WTC11 (cell line): ENCODE measurements around the gene FNDC11.

Experiments used
- ATF3 ChIP-seq: sonication (generic); formaldehyde crosslinking; conservative IDR thresholded peaks from 2 replicates; pipeline ENCODE4 v1.8.1; 2022; ENCODE audit warnings: mild to moderate bottlenecking, missing genetic modification reagents
- CREB1 ChIP-seq: sonication (generic); formaldehyde crosslinking; IDR thresholded peaks from 2 replicates; pipeline ENCODE4 v1.8.0; 2023; ENCODE audit warnings: mild to moderate bottlenecking, missing genetic modification reagents
- CTCF ChIP-seq: fragments of 200-600 bp; IDR thresholded peaks from 2 replicates; pipeline ENCODE4 v1.8.0; 2022; ENCODE audit warnings: antibody characterized with exemption
- FOXK1 ChIP-seq: sonication (generic); formaldehyde crosslinking; IDR thresholded peaks from 2 replicates; pipeline ENCODE4 v1.8.0; 2022; ENCODE audit warnings: mild to moderate bottlenecking, moderate library complexity, missing genetic modification reagents
- IRF1 ChIP-seq: sonication (generic); formaldehyde crosslinking; IDR thresholded peaks from 2 replicates; pipeline ENCODE4 v1.8.0; 2023; ENCODE audit warnings: missing genetic modification reagents
- IRF2 ChIP-seq: sonication (generic); formaldehyde crosslinking; IDR thresholded peaks from 2 replicates; pipeline ENCODE4 v1.8.0; 2022; ENCODE audit warnings: low read depth, missing genetic modification reagents, borderline replicate concordance
- NFE2L1 ChIP-seq: sonication (generic); formaldehyde crosslinking; IDR thresholded peaks from 2 replicates; pipeline ENCODE4 v1.8.1; 2023; ENCODE audit warnings: missing genetic modification reagents
- PRRX2 ChIP-seq: fragments of 250-450 bp; sonication (Bioruptor Pico); IDR thresholded peaks from 2 replicates; pipeline ENCODE4 v1.8.0; 2021; ENCODE audit warnings: mild to moderate bottlenecking
- TEAD4 ChIP-seq: sonication (generic); formaldehyde crosslinking; IDR thresholded peaks from 2 replicates; pipeline ENCODE4 v1.8.0; 2022; ENCODE audit warnings: mild to moderate bottlenecking, missing genetic modification reagents
- ZNF263 ChIP-seq: sonication (generic); formaldehyde crosslinking; IDR thresholded peaks from 2 replicates; pipeline ENCODE4 v1.8.1; 2022; ENCODE audit warnings: low read depth, mild to moderate bottlenecking, moderate library complexity, missing genetic modification reagents

GRCh38 chr20:63568986-63569949, 15.3 kb downstream of the FNDC11 start:
- TF ChIP-seq ZNF263 (CRISPR knock-in tag) (no peak), CREB1 (CRISPR knock-in tag) (no peak), TEAD4 (CRISPR knock-in tag) (no peak), IRF1 (CRISPR knock-in tag) (no peak), NFE2L1 (no peak), IRF2 (CRISPR knock-in tag) (no peak), CTCF (no peak), FOXK1 (CRISPR knock-in tag) (no peak), PRRX2 (CRISPR knock-in tag) (no peak), ATF3 (CRISPR knock-in tag) (no peak)
